Mesenchymal stem cell (in vitro differentiated cells and primary cell): ENCODE data around the gene CSF2RB.
A peak's percentile ranks its signal among the peaks of the same experiment; 100 is the strongest.

Source experiments
- DNase-seq: peaks from one replicate; pipeline ENCODE4 v3.0.0-alpha.2; 2013
- H2AFZ ChIP-seq: one replicate; pipeline ENCODE4 v1.6.1; 2013; ENCODE audit warnings: low read depth, mild to moderate bottlenecking, control low read depth, inconsistent platforms, low read length, moderate library complexity
- H2AK5ac ChIP-seq: 2 replicates; pipeline ENCODE4 v1.6.1; 2013; ENCODE audit warnings: low read length, moderate library complexity, mild to moderate bottlenecking, inconsistent platforms; ENCODE audit not compliant: severe bottlenecking
- H2BK120ac ChIP-seq: one replicate; pipeline ENCODE4 v1.6.1; 2013; ENCODE audit warnings: low read depth, mild to moderate bottlenecking, inconsistent platforms, low read length, moderate library complexity
- H2BK12ac ChIP-seq, 2 experiments: one replicate each; pipeline ENCODE4 v1.6.1; 2013; ENCODE audit warnings: inconsistent platforms in 2 of 2, low read length in 2 of 2, mild to moderate bottlenecking in 2 of 2, moderate library complexity in 2 of 2, control low read depth in 1 of 2
- H2BK15ac ChIP-seq: one replicate; pipeline ENCODE4 v1.6.1; 2013; ENCODE audit warnings: mild to moderate bottlenecking, low read depth, inconsistent platforms; ENCODE audit not compliant: poor library complexity, severe bottlenecking
- H2BK5ac ChIP-seq: 2 replicates; pipeline ENCODE4 v1.6.1; 2013; ENCODE audit warnings: low read depth, mild to moderate bottlenecking, low read length, control low read depth, inconsistent platforms; ENCODE audit not compliant: poor library complexity, severe bottlenecking
- H3K14ac ChIP-seq, 2 experiments: one replicate each; pipeline ENCODE4 v1.6.1; 2013; ENCODE audit warnings: inconsistent platforms in 2 of 2, low read length in 2 of 2, control low read depth in 1 of 2, mild to moderate bottlenecking in 1 of 2, moderate library complexity in 1 of 2
- H3K18ac ChIP-seq, 2 experiments: one replicate each; pipeline ENCODE4 v1.6.1; 2013; ENCODE audit warnings: inconsistent platforms in 2 of 2, low read length in 2 of 2, control low read depth in 1 of 2, low read depth in 1 of 2, mild to moderate bottlenecking in 1 of 2
- H3K23ac ChIP-seq, 2 experiments: one replicate each; pipeline ENCODE4 v1.6.1; 2013; ENCODE audit warnings: inconsistent platforms in 2 of 2, low read length in 2 of 2, mild to moderate bottlenecking in 2 of 2, moderate library complexity in 2 of 2, control low read depth in 1 of 2
- H3K27ac ChIP-seq: 2 replicates; pipeline ENCODE4 v1.5.1; 2013; ENCODE audit warnings: mild to moderate bottlenecking, moderate library complexity, low read length, control low read depth, inconsistent platforms; ENCODE audit not compliant: poor library complexity, severe bottlenecking
- H3K27me3 ChIP-seq, 2 experiments: 2 replicates each; pipeline versions ENCODE4 v1.6.1 to v1.7.0; 2013; ENCODE audit warnings: low read length in 2 of 2, mild to moderate bottlenecking in 2 of 2, moderate library complexity in 2 of 2, control low read depth in 1 of 2, inconsistent platforms in 1 of 2; ENCODE audit not compliant: control insufficient read depth in 1 of 2, insufficient read depth in 1 of 2
- H3K36me3 ChIP-seq, 2 experiments: 2 replicates each; pipeline versions ENCODE4 v1.6.1 to v1.7.0; 2013; ENCODE audit warnings: low read length in 2 of 2, control low read depth in 1 of 2, inconsistent platforms in 1 of 2, low read depth in 1 of 2, mild to moderate bottlenecking in 1 of 2; ENCODE audit not compliant: insufficient read depth in 2 of 2, control insufficient read depth in 1 of 2
- H3K4ac ChIP-seq, 2 experiments: one replicate each; pipeline ENCODE4 v1.6.1; 2013; ENCODE audit warnings: inconsistent platforms in 2 of 2, low read length in 2 of 2, mild to moderate bottlenecking in 2 of 2, moderate library complexity in 2 of 2, control low read depth in 1 of 2, low read depth in 1 of 2
- H3K4me1 ChIP-seq: 2 replicates; pipeline ENCODE4 v1.6.1; 2013; ENCODE audit warnings: low read depth, low read length, control low read depth; ENCODE audit not compliant: control insufficient read depth, insufficient read depth
- H3K4me2 ChIP-seq: 2 replicates; pipeline ENCODE4 v1.6.1; 2013; ENCODE audit warnings: low read length, mild to moderate bottlenecking, inconsistent platforms; ENCODE audit not compliant: poor library complexity, severe bottlenecking
- H3K4me3 ChIP-seq, 2 experiments: 2 replicates each; pipeline versions ENCODE4 v1.5.1 to v1.7.0; 2013; ENCODE audit warnings: low read length in 2 of 2, mild to moderate bottlenecking in 2 of 2, control low read depth in 1 of 2, low read depth in 1 of 2; ENCODE audit not compliant: insufficient read depth in 1 of 2
- H3K79me1 ChIP-seq: replicated peaks from 2 replicates; pipeline ENCODE4 v1.6.1; 2013; ENCODE audit warnings: mild to moderate bottlenecking, control low read depth, low read length, inconsistent platforms; ENCODE audit not compliant: poor library complexity, severe bottlenecking
- H3K9ac ChIP-seq: 2 replicates; pipeline ENCODE4 v1.7.0; 2013; ENCODE audit warnings: mild to moderate bottlenecking, low read length, moderate library complexity
- H3K9me3 ChIP-seq: 2 replicates; pipeline ENCODE4 v1.7.0; 2013; ENCODE audit warnings: mild to moderate bottlenecking, low read length; ENCODE audit not compliant: control insufficient read depth
- H4K8ac ChIP-seq: one replicate; pipeline ENCODE4 v1.6.1; 2013; ENCODE audit warnings: inconsistent platforms, mild to moderate bottlenecking, low read length, moderate library complexity
- H4K91ac ChIP-seq: one replicate; pipeline ENCODE4 v1.6.1; 2013; ENCODE audit warnings: mild to moderate bottlenecking, low read length, inconsistent platforms
- WGBS: methylation state at CpG from one replicate; pipeline ENCODE4 v1.1.7; 2013; ENCODE audit warnings: mixed read lengths; 5-methylcytosine and 5-hydroxymethylcytosine counted together

The CSF2RB gene

DNA sequence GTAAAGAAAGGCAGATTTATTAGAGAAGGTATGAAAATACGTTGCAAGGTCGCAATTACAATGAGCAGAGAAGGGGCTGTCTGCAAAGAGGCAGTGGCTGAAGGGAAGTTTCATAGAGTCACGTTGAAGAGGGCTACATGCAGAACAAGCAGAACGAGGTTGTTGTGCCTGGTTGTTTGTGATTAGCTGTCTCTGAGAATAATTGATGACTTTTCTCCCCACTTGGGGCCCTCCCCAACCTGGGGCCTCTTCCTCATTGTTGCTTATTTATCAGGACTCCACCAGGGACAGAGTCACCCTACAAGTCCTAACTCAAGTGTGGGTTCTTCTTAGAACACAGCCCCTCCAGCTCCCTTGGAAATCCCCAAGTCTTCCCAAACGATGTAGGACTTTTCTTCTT is 29.1 kb downstream of the CSF2RB start:
- Histone ChIP-seq H3K79me1 (no peaks in the 10 kb centered on the region), H3K36me3 (no peaks in the 10 kb centered on the region), H4K8ac (no peak overlapping the region), H3K27me3 (peaks cover 23 to 74% of the 10 kb centered on the region in 2 experiments), H2BK15ac (no peak overlapping the region), H3K4me3 (no peak overlapping the region), H2BK120ac (no peak overlapping the region), H3K9ac (no peak overlapping the region), H3K27ac (no peak overlapping the region), H3K4me1 (no peaks in the 10 kb centered on the region), H2AK5ac (no peak overlapping the region), H2BK5ac (no peak overlapping the region), H3K4ac (no peak overlapping the region), H3K23ac (no peak overlapping the region), H3K4me2 (no peak overlapping the region), H3K14ac (no peak overlapping the region), H2BK12ac (no peak overlapping the region), H3K9me3 (no peaks in the 10 kb centered on the region), H2AFZ (no peak overlapping the region), H3K18ac (no peak overlapping the region), H4K91ac (no peak overlapping the region)
- no peak for DNase-seq
- WGBS: 67% methylated on average over 5 of the region's 5 CpGs

DNA sequence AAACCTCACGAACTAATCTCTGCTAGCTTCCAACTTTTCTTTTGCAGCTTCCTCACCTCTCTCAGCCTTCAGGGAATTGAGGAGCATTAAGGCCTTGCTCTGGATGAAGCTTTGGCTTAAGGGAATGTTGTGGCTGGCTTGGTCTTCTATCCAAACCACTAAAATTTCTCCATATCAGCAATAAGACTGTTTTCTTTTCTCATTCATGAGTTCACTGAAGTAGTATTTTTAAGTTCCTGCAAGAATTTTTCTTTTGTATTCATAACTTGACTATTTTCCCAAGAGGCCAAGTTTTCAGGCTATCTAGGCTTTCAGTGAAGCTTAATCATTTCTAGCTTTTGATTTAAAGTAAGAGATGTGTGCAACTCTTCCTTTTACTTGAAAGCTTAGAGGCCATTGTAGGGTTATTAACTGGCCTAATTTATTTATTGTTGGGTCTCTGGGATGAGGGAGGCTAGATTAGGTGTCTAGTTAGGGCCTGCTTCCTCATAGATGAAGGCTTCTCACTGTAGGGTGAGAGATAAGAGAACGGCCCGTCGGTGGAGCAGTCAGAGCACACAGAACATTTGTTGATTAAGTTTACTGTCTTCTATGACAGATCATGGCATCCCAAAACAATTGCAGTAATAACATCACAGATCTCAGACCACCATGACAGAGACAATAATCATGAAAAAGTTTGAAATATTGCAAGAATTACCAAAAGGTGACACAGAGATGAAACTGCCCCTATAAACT is 33.2 kb downstream of the CSF2RB start:
- whole genome bisulfite sequencing: no CpG with 5 or more reads among the region's 4 CpGs
- H3K36me3 ChIP-seq: no peaks in the 10 kb centered on the region
- no peaks in the 10 kb centered on the region for H3K4me1 ChIP-seq
- no peaks in the 10 kb centered on the region for H3K9me3 ChIP-seq
- H3K79me1 ChIP-seq: no peaks in the 10 kb centered on the region
- H3K14ac ChIP-seq: no peak overlapping the region
- H4K91ac ChIP-seq: no peak overlapping the region
- DNase-seq: no peak
- H2AK5ac ChIP-seq: no peak overlapping the region
- H3K4me2 ChIP-seq: no peak overlapping the region
- no peak overlapping the region for H2BK12ac ChIP-seq
- H3K23ac ChIP-seq: no peak overlapping the region
- no peak overlapping the region for H4K8ac ChIP-seq
- H3K27me3 ChIP-seq: peaks cover 23 to 62% of the 10 kb centered on the region in 2 experiments
- H3K27ac ChIP-seq: no peak overlapping the region
- no peak overlapping the region for H2BK15ac ChIP-seq
- H2BK5ac ChIP-seq: no peak overlapping the region
- no peak overlapping the region for H3K4me3 ChIP-seq
- no peak overlapping the region for H3K9ac ChIP-seq
- H3K18ac ChIP-seq: no peak overlapping the region
- no peak overlapping the region for H3K4ac ChIP-seq
- H2BK120ac ChIP-seq: no peak overlapping the region
- H2AFZ ChIP-seq: no peak overlapping the region

DNA sequence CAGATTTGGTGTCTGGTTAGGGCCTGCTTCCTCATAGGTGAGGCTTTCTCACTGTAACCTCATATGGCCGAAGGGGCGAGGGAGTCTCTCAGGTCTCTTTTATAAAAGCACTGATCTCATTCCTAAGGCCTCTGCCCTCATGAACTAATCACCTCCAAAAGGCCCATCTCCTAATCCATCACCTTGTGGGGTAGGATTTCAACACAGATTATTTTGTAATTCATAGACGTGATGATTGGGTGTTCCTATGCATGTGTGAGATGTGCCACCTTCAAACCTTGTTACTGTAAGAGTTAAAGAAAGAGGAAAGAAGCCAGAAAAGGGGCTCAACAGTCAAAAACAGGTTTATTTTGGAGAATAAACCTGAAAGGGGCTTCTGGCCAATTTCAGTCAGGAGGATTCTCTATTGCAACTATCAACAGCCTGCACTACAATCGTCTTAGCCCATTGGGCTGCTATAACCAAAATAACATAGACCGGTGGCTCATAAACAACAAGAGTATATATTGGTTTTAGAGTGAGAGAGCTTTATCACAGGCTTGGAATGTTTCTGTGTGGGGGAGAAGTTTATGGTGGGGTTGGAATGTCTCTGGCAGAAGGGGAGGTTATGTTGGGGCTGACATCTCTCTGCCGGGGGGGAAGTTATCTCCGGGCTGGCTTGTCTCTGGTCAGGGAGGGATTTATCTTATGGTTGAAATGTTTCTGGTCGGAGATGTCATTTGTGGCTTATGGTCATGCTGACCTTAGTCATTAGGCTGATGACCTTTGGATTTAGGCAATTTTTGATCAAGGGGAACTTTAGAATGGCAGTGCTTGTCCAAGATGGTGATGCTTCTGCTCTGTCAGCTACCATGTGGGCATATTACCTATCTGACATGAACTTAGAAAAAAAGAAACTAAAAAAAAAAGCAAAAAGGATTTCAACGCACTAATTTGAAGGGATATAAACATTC is 35.1 kb downstream of the CSF2RB start:
- H2AFZ ChIP-seq: no peak overlapping the region
- no peak overlapping the region for H2BK15ac ChIP-seq
- no peak overlapping the region for H2BK5ac ChIP-seq
- no peak overlapping the region for H2AK5ac ChIP-seq
- no peak overlapping the region for H3K4me2 ChIP-seq
- no peaks in the 10 kb centered on the region for H3K36me3 ChIP-seq
- H3K14ac ChIP-seq: no peak overlapping the region
- H2BK120ac ChIP-seq: no peak overlapping the region
- peak; percentile 5 for DNase-seq
- H3K79me1 ChIP-seq: no peaks in the 10 kb centered on the region
- peaks cover 5 to 44% of the 10 kb centered on the region in 2 experiments for H3K27me3 ChIP-seq
- H3K4me1 ChIP-seq: no peaks in the 10 kb centered on the region
- H4K91ac ChIP-seq: no peak overlapping the region
- no peak overlapping the region for H3K18ac ChIP-seq
- no peak overlapping the region for H2BK12ac ChIP-seq
- no peak overlapping the region for H3K4me3 ChIP-seq
- no peak overlapping the region for H4K8ac ChIP-seq
- no peak overlapping the region for H3K9ac ChIP-seq
- H3K23ac ChIP-seq: no peak overlapping the region
- H3K4ac ChIP-seq: no peak overlapping the region
- no peak overlapping the region for H3K27ac ChIP-seq
- H3K9me3 ChIP-seq: no peaks in the 10 kb centered on the region
- 62% methylated on average over 9 of the region's 9 CpGs for WGBS
